Spleen (tissue), 11 donors: ENCODE results near the gene LCE4A. TPM values are rescaled to one million over a fixed set of nuclear protein-coding genes. Genes with fewer than 3 reads are reported as not detected.

Experiments used
- DNase-seq: peaks from one replicate; pipeline ENCODE4 v3.0.0-alpha.2; 2020
- H3K27ac ChIP-seq, 8 donors: fragments of 200-600 bp; sonication (generic) in 7 of 8; 1 replicate in 4 of 8; 2 replicates in 4 of 8; pipeline versions ENCODE4 v1.5.0 to v1.8.0; 2016 to 2021; ENCODE audit warnings: inconsistent platforms in 4 of 8, mild to moderate bottlenecking in 4 of 8, moderate library complexity in 1 of 8
- H3K27me3 ChIP-seq, 7 donors: fragments of 200-600 bp; sonication (generic) in 6 of 7; replicated peaks in 1 of 7; 1 replicate in 4 of 7; 2 replicates in 3 of 7; pipeline versions ENCODE4 v1.5.0 to v1.8.0; 2016 to 2021; ENCODE audit warnings: inconsistent platforms in 3 of 7, mild to moderate bottlenecking in 1 of 7
- H3K36me3 ChIP-seq, 6 donors: fragments of 200-600 bp; sonication (generic) in 5 of 6; 1 replicate in 4 of 6; 2 replicates in 2 of 6; pipeline versions ENCODE4 v1.5.0 to v1.8.0; 2016 to 2021; ENCODE audit warnings: inconsistent platforms in 2 of 6
- H3K4me1 ChIP-seq, 6 donors: fragments of 200-600 bp; sonication (generic) in 5 of 6; 1 replicate in 3 of 6; 2 replicates in 3 of 6; pipeline versions ENCODE4 v1.5.0 to v1.8.0; 2016 to 2021; ENCODE audit warnings: inconsistent platforms in 3 of 6
- H3K4me3 ChIP-seq, 8 donors: fragments of 200-600 bp; sonication (generic) in 7 of 8; 1 replicate in 4 of 8; 2 replicates in 4 of 8; pipeline versions ENCODE4 v1.5.0 to v1.8.0; 2016 to 2021; ENCODE audit warnings: inconsistent platforms in 4 of 8, mild to moderate bottlenecking in 4 of 8, moderate library complexity in 2 of 8
- H3K9me3 ChIP-seq, 8 donors: fragments of 200-600 bp; sonication (generic) in 7 of 8; 1 replicate in 4 of 8; 2 replicates in 4 of 8; pipeline versions ENCODE4 v1.5.0 to v1.8.0; 2016 to 2021; ENCODE audit warnings: inconsistent platforms in 4 of 8
- CTCF ChIP-seq, 11 experiments: fragments of 200-600 bp in 7 of 11; fragments of 450-650 bp in 4 of 11; sonication (generic) in 4 of 11; IDR thresholded peaks in 8 of 11; conservative IDR thresholded peaks in 3 of 11; 1 replicate in 7 of 11; 2 replicates in 4 of 11; pipeline versions ENCODE4 v1.4.0 to v1.8.0; 2016 to 2021; ENCODE audit warnings: antibody characterized with exemption in 11 of 11, inconsistent platforms in 4 of 11, mild to moderate bottlenecking in 1 of 11
- POLR2A ChIP-seq, 3 donors: fragments of 450-650 bp; IDR thresholded peaks; one replicate each; pipeline ENCODE4 v1.5.1; 2017; ENCODE audit warnings: antibody characterized with exemption in 3 of 3, mild to moderate bottlenecking in 1 of 3
- POLR2AphosphoS5 ChIP-seq, 3 donors: sonication (generic); formaldehyde crosslinking; IDR thresholded peaks; one replicate each; pipeline ENCODE4 v1.5.1; 2017; ENCODE audit warnings: antibody characterized with exemption in 3 of 3
- WGBS, 5 donors: extraction: QIAGEN DNeasy Blood & Tissue Kit in 3 of 5; methylation state at CpG; one replicate each; pipeline versions ENCODE4 v1.1.5 to v1.1.7; 2013 to 2018; 5-methylcytosine and 5-hydroxymethylcytosine counted together
- intact Hi-C: fragments of 100-400 bp; cut with DNase I; formaldehyde crosslinking; loops from one replicate; pipeline ENCODE4 v1.15.0; 2023; ENCODE audit warnings: low total_unique reads
- polyA plus RNA-seq, 3 donors: library from polyadenylated mRNA; stranded (reverse); fragments of 200-250 nt; gene quantifications; one replicate each; pipeline ENCODE4 v1.2.1, GENCODE V29; 2013
- total RNA-seq, 7 donors: library from RNA; depleted of rRNA in 3 of 7; stranded (reverse); fragments of >200 nt in 3 of 7; fragmentation: NEBNext Ultra II Directional in 4 of 7; extraction: Animal tissue kit (Norgen Biotek cat#: 25700) in 4 of 7; gene quantifications; one replicate each; pipeline versions ENCODE4 v1.1.0 to v1.2.1, GENCODE V29; 2016 to 2021
- donor health status: healthy with polysubstance abuse.
- donor health status: DM: no; HTN: no; CAD: no; lungs with moderate emphysema.
- donor health status: DM: no; HTN: no; CAD: no.
- donor health status: Bipolar disorder and iron deficiency.
- donor health status: healthy.
- donor health status: DM: no; HTN: no; CAD: no.
- donor health status: DM: yes; HTN: yes; CAD: no.

LCE4A gene
- total and polyA plus RNA-seq, 10 donors = not detected

GRCh38 chr1:152739841-152740240 lies 31.9 kb downstream of the LCE4A start:
- H3K27me3 ChIP-seq = peaks cover 0 to 35% (median 0%) of the 10 kb centered on the region in 7 donors
- DNase-seq = no peak
- 79 to 89% (median 83%) methylated on average over 3 of the region's 3 CpGs for WGBS, 5 donors
- H3K4me1 ChIP-seq = no peaks in the 10 kb centered on the region
- TF ChIP-seq POLR2AphosphoS5 (IDR thresholded peaks at IDR 0.05) (no peak), POLR2A (IDR thresholded peaks at IDR 0.05) (no peak), CTCF (IDR thresholded peaks at IDR 0.05 in 8 of 11, conservative IDR thresholded peaks at IDR 0.05 in 3 of 11) (no peak)
- no peaks in the 10 kb centered on the region for H3K9me3 ChIP-seq
- intact Hi-C loops = no loop called here
- H3K27ac ChIP-seq = no peak overlapping the region
- H3K36me3 ChIP-seq = no peaks in the 10 kb centered on the region
- no peak overlapping the region for H3K4me3 ChIP-seq

DNA sequence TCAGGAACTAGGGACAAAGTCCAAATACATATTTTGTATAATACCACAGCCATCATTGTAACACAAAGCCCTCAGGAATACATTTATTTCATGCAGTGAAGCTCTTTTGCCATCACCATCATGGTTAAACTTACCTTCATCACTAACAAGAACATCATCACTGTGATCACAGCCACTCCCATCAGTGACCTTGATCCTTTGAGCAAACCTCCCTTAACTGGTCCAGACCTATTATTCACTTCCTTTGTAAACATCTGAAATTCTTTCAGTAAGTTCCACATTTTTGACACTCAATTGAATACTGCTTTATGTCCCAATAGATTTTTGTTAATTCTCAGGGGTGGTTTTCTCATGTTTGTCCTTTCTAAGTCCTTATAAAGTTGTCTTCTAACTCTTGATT lies 33.7 kb downstream of the LCE4A start:
- Histone ChIP-seq H3K9me3 (no peaks in the 10 kb centered on the region), H3K36me3 (no peaks in the 10 kb centered on the region), H3K27me3 (peaks cover 0 to 47% (median 0%) of the 10 kb centered on the region in 7 donors), H3K4me1 (no peaks in the 10 kb centered on the region), H3K27ac (no peak overlapping the region), H3K4me3 (no peak overlapping the region)
- DNase-seq = no peak
- intact Hi-C loops = no loop called here
- TF ChIP-seq POLR2A (IDR thresholded peaks at IDR 0.05) = no peak
- TF ChIP-seq CTCF (IDR thresholded peaks at IDR 0.05 in 8 of 11, conservative IDR thresholded peaks at IDR 0.05 in 3 of 11) = no peak
- TF ChIP-seq POLR2AphosphoS5 (IDR thresholded peaks at IDR 0.05) = no peak

DNA sequence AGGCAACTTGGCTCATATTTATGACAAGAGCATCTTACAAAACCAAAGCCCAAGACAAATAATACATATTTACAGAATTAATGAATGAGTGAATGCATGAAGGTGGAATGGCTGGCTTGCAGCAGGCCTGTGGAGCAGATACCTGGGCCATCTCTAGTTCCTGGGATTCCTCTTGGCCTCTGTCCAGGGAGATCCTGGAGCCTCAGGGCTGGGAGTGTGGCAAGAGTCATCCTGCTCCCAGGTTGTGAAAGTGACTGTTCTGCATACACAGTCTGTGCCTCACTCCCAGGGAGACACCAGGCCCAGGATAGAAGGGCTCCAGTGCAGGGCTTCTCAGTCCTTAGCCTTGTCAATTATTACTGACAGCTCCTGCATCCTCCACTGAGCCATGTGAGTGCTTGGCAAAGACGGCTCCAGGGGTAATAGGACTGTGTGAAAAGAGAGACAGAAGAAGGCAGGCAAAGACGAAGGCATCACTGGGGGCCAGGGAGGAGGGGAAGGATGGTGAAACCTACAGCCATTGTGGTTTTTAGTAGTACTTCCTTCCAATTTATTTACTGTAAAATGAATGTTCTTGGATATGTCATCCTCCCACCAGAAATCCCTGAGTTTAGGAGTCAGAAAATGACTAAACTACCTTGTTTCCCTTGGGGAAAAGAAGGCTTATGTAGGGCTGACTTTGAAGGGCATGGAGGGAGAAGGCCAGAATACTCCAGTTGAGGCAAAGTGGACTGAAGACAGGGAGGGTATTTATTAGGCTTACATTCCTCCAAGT lies 35.6 kb downstream of the LCE4A start:
- no peaks in the 10 kb centered on the region for H3K36me3 ChIP-seq
- DNase-seq = no peak
- H3K27ac ChIP-seq = no peak overlapping the region
- TF ChIP-seq CTCF (IDR thresholded peaks at IDR 0.05 in 8 of 11, conservative IDR thresholded peaks at IDR 0.05 in 3 of 11) = no peak
- no peak for TF ChIP-seq POLR2AphosphoS5 (IDR thresholded peaks at IDR 0.05)
- no peak for TF ChIP-seq POLR2A (IDR thresholded peaks at IDR 0.05)
- H3K4me1 ChIP-seq = no peaks in the 10 kb centered on the region
- WGBS, 5 donors = 45 to 67% (median 48%) methylated on average over 2 of the region's 2 CpGs
- intact Hi-C loops = no loop called here
- H3K27me3 ChIP-seq = peaks cover 0 to 36% (median 0%) of the 10 kb centered on the region in 7 donors
- no peak overlapping the region for H3K4me3 ChIP-seq
- no peaks in the 10 kb centered on the region for H3K9me3 ChIP-seq

- no peaks in the 10 kb centered on the region for H3K9me3 ChIP-seq
- peaks cover 0 to 52% (median 3%) of the 10 kb centered on the region in 7 donors for H3K27me3 ChIP-seq
- H3K4me1 ChIP-seq = no peaks in the 10 kb centered on the region
- intact Hi-C loops = no loop called here
- no peak for DNase-seq
- 60 to 76% (median 67%) methylated on average over 4 of the region's 4 CpGs for WGBS, 5 donors
- H3K4me3 ChIP-seq = no peak overlapping the region
- no peak overlapping the region for H3K27ac ChIP-seq
- H3K36me3 ChIP-seq = no peaks in the 10 kb centered on the region
- TF ChIP-seq POLR2AphosphoS5 (IDR thresholded peaks at IDR 0.05) (no peak), POLR2A (IDR thresholded peaks at IDR 0.05) (no peak), CTCF (IDR thresholded peaks at IDR 0.05 in 8 of 11, conservative IDR thresholded peaks at IDR 0.05 in 3 of 11) (no peak)
Observed at GRCh38 chr1:152745289-152745704, 37.3 kb downstream of the LCE4A start.
